Fibroblast of villous mesenchyme (primary cell): ENCODE results near the gene SGTA. TPM values are rescaled to one million over a fixed set of nuclear protein-coding genes. Genes with fewer than 3 reads are reported as not detected.
"Not testable (repeated sequence)": the region's sequence is repeated elsewhere in the genome, so short reads cannot be mapped to it uniquely, and the experiment has no call there.

Experiments
- DNase-seq: peaks from one replicate; pipeline ENCODE4 v3.0.0-alpha.2; 2010; ENCODE audit warnings: low read depth
- H3K4me3 ChIP-seq: 2 replicates; pipeline ENCODE4 v1.5.1; 2011; ENCODE audit warnings: low read depth, mild to moderate bottlenecking, low read length
- total RNA-seq: library from RNA; depleted of rRNA; stranded (reverse); fragments of >200 nt; gene quantifications from 2 replicates; pipeline ENCODE4 v1.2.3, GENCODE V29; 2012
- TF ChIP-seq, protein P1 (sequence below): IDR thresholded peaks from 2 replicates; pipeline ENCODE4 v1.5.1; 2012; ENCODE audit warnings: low read depth, mild to moderate bottlenecking, low read length; ENCODE audit not compliant: insufficient read depth

The SGTA gene
- total RNA-seq, 1 donor: 44.5 TPM

DNA sequence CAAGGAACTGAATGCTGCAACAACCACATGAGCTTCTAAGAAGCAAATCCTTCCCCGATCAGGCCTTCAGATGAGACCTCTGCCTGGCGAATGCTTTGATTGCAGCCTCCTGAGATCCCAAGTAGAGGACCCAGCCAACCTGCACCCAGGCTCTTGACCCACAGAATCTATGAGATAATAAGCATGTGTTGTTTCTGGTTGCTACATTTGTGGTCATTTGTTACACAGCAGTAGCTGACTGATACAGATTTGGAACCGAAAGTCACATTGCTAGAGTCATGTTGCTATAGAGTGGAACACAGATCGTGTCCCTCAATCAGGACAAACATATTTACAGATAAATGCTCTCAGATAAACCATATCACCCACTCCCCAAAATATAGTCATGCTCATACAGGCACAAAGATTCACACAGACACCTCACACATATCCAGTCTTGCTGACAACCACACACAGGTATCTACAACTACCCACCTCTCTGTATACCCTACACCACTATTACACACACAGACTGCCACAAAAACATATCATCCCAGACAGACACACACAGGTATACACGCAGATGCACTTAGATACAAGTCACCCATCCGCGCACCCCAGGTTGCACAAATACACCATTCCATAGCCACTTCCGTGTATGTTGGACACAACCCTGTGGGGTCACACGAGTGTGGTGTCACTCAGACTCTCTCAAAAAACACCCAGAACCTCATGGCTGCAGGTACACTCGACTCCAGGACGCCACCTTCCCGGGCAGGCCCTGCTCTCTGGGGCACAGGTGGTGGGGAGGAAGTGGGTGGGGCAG lies 67.4 kb downstream of the SGTA start:
- TF ChIP-seq, protein P1, sequence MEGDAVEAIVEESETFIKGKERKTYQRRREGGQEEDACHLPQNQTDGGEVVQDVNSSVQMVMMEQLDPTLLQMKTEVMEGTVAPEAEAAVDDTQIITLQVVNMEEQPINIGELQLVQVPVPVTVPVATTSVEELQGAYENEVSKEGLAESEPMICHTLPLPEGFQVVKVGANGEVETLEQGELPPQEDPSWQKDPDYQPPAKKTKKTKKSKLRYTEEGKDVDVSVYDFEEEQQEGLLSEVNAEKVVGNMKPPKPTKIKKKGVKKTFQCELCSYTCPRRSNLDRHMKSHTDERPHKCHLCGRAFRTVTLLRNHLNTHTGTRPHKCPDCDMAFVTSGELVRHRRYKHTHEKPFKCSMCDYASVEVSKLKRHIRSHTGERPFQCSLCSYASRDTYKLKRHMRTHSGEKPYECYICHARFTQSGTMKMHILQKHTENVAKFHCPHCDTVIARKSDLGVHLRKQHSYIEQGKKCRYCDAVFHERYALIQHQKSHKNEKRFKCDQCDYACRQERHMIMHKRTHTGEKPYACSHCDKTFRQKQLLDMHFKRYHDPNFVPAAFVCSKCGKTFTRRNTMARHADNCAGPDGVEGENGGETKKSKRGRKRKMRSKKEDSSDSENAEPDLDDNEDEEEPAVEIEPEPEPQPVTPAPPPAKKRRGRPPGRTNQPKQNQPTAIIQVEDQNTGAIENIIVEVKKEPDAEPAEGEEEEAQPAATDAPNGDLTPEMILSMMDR: no peak
- no peak overlapping the region for H3K4me3 ChIP-seq
- no peak for DNase-seq

DNA sequence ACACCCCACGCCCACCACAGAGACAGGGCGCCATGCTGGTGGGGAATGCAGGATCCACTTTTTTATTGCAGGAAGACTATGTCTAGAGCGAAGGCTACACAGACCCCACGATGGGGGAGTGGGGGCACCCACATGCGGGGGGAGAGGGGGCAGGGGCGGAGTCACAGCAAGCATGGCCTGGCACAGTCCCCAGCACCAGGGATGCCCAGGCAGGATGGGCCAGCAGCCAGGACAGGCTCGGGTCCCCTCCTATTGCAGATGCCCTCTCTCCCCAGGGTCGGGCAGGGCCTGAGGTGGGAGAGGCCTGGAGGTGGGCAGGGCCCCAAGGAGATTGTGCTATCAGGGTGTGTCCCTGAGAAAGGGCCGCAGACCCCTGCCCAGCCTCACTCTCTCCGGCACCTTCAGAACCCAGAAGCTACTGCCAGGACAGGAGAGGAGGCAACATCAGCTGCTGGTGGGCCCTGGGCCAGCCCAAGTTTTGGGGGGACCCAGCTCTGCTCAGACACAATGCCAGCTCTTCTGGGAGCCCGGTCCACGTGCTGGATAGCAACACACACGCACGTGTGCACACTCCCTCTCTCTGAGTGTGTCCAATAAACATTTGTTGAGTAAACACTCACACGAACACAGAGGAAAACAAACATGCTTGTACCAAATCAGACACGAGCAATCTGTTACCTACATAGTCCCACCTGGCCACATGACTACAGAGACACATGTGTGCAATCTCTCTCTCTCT lies 68.4 kb downstream of the SGTA start:
- TF ChIP-seq, protein P1: no peak
- no peak for DNase-seq
- H3K4me3 ChIP-seq: no peak overlapping the region

DNA sequence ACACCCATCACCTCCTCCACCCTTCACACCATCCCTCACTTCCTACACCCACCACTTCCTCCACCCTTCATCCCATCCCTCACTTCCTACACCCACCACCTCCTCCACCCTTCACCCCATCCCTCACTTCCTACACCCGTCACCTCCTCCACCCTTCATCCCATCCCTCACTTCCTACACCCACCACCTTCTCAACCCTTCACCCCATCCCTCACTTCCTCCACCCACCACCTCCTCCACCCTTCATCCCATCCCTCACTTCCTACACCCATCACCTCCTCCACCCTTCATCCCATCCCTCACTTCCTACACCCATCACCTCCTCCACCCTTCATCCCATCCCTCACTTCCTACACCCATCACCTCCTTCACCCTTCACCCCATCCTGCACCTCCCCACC lies 69.0 kb downstream of the SGTA start:
- not testable (repeated sequence) for DNase-seq, H3K4me3 ChIP-seq

DNA sequence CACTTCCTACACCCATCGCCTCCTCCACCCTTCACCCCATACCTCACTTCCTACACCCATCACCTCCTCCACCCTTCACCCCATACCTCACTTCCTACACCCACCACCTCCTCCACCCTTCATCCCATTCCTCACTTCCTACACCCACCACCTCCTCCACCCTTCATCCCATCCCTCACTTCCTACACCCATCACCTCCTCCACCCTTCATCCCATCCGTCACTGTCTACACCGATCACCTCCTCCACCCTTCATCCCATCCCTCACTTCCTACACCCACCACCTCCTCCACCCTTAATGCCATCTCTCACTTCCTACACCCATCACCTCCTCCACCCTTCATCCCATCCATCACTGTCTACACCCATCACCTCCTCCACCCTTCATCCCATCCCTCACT lies 69.9 kb downstream of the SGTA start:
- not testable (repeated sequence) for DNase-seq, H3K4me3 ChIP-seq

DNA sequence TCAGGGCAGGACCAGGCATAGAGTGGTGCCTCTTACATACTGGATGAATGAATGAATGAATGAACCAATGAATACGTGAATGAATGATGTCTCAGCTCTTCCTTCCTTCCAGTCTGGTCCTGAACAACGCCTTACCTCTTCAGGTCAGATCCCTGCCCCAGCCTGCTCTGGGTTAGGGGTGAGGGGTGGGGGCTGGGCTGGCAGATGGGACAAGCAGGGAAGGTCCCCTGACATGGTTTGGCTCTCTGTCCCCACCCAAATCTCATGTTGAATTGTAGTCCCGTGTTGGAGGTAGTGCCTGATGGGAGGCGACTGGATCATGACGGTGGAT lies 71.2 kb downstream of the SGTA start:
- no peak overlapping the region for H3K4me3 ChIP-seq
- TF ChIP-seq, protein P1: no peak
- no peak for DNase-seq

DNA sequence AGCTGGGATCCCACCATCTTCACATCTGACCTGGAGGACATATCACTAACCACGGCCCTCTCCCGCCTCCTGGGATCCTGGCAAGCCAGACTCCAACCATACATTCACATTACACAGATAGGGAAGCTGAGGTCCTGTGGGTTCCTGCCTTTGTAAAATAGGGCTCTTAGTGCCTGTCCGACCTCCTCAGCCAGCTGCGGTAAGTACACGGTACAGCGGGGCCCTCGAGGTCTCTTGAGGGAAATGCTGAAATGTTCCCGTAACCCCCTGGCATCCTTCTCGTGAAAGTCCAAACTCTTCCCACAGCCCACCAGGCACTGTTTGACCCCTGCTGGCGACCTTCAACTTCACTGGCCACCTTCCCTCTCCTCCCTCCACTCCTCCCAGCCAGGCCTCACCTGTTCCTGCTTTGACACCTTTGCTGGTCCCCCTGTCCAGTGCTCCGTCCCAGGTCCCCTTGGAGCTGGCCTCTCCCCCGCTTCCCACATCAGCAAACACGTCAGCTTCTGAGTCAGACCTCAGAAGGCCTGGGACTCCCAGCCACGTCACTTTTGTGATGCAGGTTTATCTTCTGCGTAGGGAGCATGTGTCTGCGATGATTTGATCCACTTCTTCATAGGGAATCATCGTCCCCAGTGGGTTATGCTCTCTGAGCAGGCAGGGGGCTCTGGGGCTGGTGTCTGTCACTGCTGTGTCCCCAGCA lies 71.8 kb downstream of the SGTA start:
- peak; percentile 77 for DNase-seq
- TF ChIP-seq, protein P1: no peak
- H3K4me3 ChIP-seq: no peak overlapping the region

DNA sequence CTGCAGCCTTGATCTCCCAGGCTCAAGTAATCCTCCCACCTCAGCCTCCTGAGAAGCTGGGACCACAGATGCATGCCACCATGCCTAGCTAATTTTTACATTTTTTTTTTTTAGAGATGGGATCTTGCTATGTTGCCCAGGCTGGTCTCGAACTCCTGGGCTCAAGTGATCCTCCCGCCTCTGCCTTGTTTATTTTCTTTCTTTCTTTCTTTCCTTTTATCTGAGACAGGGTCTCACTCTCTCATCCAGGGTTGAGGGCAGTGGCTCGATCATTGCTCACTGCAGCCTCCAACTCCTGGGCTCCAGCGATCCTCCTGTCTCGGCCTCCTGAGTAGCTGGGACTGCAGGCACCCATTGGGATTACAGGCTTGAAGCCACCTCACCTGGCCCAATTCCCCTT lies 76.8 kb downstream of the SGTA start:
- no peak for DNase-seq
- TF ChIP-seq, protein P1: no peak
- H3K4me3 ChIP-seq: no peak overlapping the region

Other genes starting within 250 kb of the SGTA start
- gene GNG7, start 80.6 kb downstream of the SGTA start, total RNA-seq: under 0.01 TPM in 1 of 2 replicates, not detected in the other
- under 0.01 and 0.32 TPM in 2 replicates for gene DIRAS1, start 61.9 kb downstream of the SGTA start, total RNA-seq
- gene SLC39A3, start 43.3 kb downstream of the SGTA start, total RNA-seq: 25.9 and 37.0 TPM in 2 replicates
- 65.7 and 72.5 TPM in 2 replicates for gene THOP1, start 2.2 kb upstream of the SGTA start, total RNA-seq
- 3.2 and 3.5 TPM in 2 replicates for gene ZNF554, start 36.6 kb upstream of the SGTA start, total RNA-seq
- gene ZNF555, start 58.2 kb upstream of the SGTA start, total RNA-seq: 4.8 and 6.0 TPM in 2 replicates
- gene ZNF556, start 84.1 kb upstream of the SGTA start, total RNA-seq: 0.32 and 0.86 TPM in 2 replicates
- 3.9 and 6.0 TPM in 2 replicates for gene ZNF57, start 117.7 kb upstream of the SGTA start, total RNA-seq
- gene ZNF77, start 161.7 kb upstream of the SGTA start, total RNA-seq: 3.0 and 4.8 TPM in 2 replicates
- 0.97 and 1.7 TPM in 2 replicates for gene TLE6, start 194.3 kb upstream of the SGTA start, total RNA-seq
- gene TLE2, start 246.0 kb upstream of the SGTA start, total RNA-seq: 0.32 and 1.7 TPM in 2 replicates